GM19328 (cell line): Measurements from ENCODE around the gene KRTAP6-1.

Experiments
- ATAC-seq: cut with Tn5 transposase; IDR thresholded peaks from one replicate; pipeline ENCODE4 v1.9.1; 2021; ENCODE audit warnings: mild to moderate bottlenecking, moderate library complexity; ENCODE audit not compliant: unreplicated experiment

Gene KRTAP6-1, protein sequence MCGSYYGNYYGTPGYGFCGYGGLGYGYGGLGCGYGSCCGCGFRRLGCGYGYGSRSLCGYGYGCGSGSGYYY

DNA sequence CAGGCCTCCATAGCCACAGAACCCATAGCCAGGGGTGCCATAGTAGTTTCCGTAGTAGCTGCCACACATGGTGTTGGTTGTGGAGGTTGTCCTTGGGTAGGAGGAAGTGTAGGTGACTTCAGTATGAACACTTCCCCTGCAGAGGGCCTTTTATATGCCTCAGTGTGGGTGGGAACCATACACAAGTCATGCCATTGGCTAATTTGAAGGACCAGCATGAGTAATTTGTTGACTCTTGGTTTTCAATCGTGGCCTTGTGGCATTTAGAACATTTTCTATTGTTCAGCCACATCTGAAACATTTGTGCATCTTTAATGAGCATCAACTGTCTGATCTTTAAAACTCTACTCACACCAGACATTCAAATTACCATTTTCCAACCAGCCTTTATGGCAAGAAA is at the start of gene KRTAP6-1:
KRTAP6-1 (minus strand) TSS at position 95 of the 400 bp plus-strand sequence; CDS start at position 69, 26 bp downstream.
- no peak for ATAC-seq

DNA sequence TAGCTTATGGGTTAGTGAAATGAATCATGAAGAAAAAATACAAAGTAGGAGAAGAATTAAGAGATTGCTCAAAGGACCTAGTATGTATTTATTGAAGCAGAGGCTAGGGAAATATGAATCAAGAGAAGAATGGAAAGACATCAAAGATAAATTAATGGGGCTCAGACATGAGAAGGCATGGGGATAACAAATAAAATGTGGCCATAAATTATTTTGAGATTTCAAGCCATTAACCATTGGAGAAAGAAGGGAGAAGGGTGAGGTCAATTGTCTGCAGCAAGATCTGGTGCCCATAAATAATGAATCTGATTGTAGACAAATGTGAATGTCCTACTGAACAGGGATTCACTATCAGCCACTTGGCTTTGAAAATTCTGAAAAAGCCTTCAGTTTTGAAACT is 39.2 kb upstream of the KRTAP6-1 start:
- no peak for ATAC-seq

DNA sequence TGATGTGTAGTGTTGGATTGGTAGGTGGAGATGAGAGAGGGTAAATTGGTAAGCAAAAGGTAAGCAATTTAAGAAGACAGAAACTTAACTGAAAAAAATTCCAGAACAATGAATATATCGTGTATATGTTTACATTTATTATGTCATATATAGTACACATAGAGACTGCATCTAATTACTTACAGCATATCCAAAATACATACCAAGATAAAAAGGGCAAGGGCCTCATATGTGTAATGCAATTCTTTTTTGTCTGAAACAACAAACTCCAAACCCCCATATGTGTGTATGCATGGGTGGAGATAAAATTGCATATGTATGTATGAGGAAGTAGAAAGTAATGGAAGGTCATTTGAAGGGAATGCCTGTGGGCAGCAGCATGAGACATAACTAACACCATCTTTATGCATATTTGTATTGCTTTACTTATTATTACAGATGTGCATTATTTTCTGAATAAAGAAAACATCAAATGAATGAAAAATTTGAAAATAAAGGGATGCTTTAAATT is 33.2 kb upstream of the KRTAP6-1 start:
- ATAC-seq: no peak

DNA sequence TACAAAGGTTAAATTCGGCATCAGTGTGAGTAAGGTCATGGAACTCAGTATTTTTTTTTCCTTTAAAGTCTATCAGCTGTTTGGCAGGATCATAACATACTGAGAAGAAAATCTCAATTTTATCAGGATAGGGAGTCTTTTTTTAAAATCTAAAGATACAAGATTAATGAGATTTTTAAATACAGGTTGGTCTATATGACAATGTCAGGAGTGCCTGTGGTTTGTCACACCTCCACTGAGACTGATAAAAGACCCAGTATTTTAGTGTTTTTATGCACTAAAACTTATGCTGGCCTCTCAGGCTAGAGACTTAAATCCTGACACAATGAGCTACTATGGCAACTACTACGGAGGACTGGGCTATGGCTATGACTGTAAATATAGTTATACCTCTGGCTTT is 28.8 kb upstream of the KRTAP6-1 start, which contains the start of gene KRTAP20-3:
KRTAP20-3 (plus strand) TSS at position 301 of the 400 bp plus-strand sequence.
- ATAC-seq: no peak

DNA sequence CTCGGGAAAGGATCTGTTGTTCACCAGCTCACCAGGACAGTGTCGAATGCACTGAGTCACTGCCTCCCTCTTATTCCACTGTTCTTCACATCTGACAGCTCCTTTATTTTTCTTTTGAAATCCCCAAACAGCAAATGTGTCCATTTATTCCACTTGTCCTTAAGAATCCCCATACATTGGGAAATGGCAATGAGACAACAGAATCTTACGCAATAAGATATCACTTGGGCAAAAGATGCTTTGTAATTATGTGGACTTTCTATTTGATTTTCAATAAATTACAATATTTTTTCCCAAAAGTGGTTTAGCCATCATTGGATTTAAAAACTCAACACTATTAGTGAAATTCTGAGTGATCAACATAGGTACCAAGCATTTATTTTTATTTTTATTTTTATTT is 25.0 kb upstream of the KRTAP6-1 start:
- ATAC-seq: no peak

DNA sequence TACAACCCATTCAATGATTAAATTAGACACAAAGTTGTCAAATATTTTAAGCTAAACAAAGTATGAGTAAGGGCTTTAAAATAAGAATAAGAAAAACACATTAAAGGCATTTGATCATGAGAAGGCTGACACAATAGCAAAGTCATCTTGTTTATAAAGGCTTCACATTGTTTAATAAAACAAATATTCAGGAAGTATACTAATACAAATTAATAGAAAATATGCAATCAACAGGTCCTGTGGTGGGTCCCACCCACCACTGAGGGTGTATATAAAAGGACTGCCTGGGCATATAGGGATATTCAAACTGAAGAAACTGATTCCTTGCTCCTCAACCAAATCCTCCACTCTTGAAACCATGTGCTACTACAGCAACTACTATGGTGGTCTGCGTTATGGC is 21.2 kb upstream of the KRTAP6-1 start, which contains the start of gene KRTAP20-2:
KRTAP20-2 (plus strand) TSS at position 301 of the 400 bp plus-strand sequence; CDS start at position 359, 58 bp downstream.
- ATAC-seq: no peak

DNA sequence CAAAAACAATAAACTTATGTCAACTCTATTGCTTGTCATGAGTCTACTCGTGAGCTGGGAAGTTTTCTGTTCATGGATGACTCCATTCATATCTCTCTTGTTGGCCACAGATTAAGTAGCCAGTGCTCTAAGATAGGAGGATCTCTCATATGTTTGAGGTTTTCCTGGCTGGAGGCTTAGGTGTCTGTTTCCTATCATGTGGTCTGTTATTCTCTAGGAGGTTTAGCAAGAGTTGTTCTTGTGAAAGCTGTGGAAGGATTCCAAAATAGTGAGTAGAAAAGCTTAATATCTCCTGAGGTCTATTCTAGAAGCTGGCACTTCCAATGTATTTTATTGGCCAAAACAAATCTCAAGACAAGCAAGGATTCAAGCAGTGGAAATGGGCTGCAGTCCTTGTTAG is 15.5 kb upstream of the KRTAP6-1 start:
- no peak for ATAC-seq

DNA sequence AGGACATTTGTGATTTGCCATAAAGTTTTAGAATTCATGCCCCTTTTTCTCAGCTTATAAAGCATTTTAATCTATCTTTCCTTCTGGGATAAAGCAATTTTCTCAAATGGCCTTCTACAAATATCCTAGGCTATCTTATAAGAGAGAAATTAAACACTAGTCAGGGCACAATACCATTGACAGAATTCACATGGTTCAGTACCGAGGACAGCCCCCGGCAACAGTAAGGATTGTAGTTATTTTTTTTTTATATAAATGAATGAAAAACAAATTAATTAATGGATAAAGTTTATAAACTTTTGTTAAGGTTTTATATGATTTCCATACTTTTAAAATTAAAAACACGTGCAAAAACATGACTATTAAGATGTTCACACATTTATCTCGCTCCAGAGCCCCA is 14.4 kb upstream of the KRTAP6-1 start:
- ATAC-seq: no peak

DNA sequence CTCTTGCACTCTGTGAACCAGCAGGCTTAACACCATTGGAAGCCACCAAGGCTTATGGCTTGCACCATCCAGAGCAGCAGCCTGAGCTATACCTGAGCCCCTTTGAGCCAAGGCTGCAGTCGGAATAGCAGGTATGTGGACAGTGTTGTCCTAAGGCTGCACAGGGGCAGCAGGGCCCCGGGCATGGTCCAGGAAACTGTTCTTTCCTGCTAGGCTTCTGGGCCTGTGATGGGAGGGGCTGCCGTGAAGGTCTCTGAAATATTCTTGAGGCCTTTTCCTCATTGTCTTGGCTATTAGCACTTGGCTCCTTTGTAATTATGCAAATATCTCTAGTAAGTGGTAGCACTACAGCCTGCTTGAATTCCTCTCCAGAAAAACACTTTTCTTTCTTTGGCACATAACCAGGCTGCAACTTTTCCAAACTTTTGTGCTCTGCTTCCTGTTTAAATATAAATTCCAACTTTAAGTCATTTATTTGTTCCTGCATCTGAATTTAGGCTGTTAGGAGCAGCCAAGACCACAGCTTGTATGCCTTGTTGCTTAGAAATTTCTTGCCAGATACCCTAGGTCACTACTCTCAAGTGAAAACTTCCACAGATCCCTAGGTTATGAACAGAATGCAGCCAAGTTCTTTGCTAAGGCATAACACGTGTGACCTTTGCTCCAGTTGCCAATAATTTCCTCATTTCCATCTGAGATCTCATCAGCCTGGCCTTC is 11.9 kb upstream of the KRTAP6-1 start:
- no peak for ATAC-seq

DNA sequence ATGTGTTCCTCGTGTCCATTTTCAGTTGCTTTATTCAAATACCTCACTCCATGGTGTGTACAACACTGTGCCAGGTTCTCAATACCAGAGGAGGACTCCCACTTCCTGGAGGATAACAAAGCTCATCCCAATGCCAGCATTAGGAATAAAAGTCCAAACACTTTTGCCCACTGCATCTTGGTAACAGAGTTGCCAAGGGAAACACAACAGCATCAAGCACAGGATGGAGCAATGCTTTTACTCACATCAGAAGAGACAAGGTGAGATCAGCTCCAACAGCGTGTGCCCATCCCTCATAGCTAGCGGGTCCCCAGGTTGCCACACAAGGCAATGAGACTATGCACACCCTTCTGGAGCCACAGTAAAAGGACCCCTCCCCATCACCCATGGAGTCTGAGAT is 9.6 kb upstream of the KRTAP6-1 start:
- no peak for ATAC-seq

DNA sequence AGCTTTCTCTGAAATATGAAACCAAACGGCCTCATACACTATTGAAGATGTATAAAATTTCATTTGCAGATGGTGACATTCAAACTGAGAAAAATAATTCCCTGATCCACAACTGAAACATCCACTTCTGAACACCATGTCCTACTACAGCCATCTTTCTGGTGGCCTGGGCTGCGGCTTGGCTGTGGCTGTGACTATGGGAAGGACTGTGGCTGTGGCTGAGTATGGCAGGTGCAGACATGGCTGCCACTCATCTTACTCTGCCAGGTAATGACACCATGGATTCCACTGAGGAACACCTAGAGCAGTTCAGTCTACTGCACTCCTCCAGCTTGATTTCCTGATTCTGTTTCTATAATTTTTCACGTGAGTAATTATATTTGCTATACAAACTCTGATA is 6.8 kb upstream of the KRTAP6-1 start, which contains the start of gene KRTAP20-4:
KRTAP20-4 (plus strand) TSS at position 106 of the 400 bp plus-strand sequence.
- ATAC-seq: no peak

DNA sequence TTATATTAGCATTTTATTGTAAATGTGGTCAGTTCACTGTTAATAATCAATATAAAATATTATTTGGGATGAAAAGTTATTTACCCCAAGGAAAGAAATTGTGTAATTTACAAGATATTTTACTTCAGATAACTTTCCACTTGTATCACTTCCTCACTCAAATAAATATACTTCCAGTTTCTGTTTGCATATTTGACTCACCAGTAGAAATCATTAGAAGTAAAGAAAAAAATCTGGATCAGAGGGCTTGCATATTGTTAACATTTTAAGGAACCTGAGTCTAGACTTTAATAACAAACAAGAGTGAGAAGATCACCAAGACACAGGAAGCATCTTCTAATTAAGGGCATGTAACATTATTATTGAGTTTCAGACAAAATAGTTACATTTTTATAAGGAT is 6.3 kb upstream of the KRTAP6-1 start:
- ATAC-seq: no peak

DNA sequence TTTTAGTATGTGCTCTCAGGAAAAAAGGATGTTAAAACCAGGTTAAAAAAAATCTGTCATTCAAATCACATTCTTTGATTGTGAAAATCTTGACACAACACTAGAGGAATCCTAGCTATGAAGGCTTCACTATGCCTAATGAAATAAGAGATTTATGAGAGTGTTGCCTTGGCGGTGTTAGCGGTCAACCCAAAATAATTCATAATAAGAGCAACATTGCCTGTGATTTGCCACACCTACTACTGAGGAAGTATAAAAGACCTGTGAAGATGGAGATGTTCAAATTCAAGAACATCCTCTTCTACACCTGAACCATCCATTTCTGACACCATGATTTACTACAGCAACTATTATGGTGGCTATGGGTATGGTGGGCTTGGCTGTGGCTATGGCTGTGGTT is 2.4 kb upstream of the KRTAP6-1 start, which contains the start of gene KRTAP20-1:
KRTAP20-1 (plus strand) TSS at position 301 of the 400 bp plus-strand sequence; CDS start at position 331, 30 bp downstream.
- ATAC-seq: no peak

DNA sequence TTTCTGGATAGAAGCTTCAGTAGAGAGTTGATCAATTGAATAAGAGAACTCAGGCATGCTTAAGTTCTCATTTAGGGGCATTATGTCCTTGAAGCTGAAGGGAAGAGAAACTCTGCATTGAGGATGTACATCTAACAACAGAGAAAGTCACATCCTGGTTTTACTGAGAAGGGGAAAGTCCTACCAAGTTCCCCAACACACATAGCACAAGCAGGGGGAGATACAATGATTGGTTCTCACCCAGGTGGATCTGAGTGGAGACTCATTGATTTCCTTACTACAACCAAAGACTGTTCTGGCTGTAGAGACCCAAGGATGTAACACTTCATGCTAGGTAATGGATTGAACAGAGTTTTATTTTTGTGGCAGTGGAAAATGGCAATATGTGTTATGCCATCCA is 1.5 kb upstream of the KRTAP6-1 start:
- ATAC-seq: no peak

DNA sequence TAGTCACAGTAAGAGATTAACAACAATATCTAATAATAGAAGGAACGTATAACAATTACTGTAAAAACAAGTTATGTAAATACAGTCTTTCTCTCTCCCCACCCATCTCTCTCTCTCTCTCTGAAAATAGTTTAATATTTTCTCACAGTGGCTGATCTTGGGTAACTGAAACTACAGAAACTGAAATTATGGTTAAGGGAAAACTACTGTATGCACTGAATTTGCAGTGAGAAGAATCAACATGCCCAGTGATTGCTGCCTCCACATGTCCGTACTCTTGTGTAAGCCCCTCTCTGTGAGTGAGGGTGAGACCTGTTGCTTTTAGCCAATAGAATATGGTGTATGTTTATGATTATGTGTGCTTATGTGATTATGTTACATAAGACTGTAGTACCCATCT is 1.6 kb downstream of the KRTAP6-1 start:
- ATAC-seq: no peak

DNA sequence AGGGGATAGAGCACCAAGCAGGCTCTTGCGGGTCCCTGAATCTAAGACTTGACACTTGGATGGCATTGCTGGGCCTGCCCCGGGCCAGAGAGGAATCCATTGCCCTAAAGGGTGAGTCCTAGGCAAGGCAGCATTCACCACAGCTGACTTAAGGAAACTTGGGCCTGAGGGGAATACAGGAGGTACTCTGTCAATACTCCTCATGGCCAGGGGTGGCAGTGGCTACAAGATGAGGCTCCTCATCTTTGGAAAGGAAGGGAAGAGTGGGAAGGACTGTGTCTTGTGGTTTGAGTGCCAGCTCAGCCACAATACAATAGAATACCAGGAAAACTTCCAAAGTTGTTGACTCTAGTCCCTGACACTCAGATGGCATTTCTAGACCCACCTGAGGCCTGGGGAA is 7.8 kb downstream of the KRTAP6-1 start:
- ATAC-seq: no peak

DNA sequence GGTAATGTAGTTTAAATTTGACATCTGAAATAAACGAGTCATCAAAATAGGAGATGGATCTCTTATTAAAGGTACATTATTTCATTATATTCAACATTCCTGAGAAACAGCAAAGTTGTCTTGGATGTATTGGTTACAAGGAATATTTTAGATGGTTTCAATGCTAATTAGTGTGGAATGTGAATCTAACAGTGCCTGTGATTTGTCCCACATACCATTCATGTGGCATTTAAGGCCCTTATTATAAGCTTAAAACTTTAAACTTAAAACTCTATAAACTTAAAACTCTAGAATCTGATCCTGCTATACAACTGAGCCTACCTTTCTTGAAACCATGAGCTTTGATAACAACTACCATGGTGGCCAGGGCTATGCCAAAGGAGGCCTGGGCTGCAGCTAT is 12.9 kb downstream of the KRTAP6-1 start, which contains the start of gene KRTAP22-1:
KRTAP22-1 (plus strand) TSS at position 301 of the 400 bp plus-strand sequence.
- ATAC-seq: no peak

DNA sequence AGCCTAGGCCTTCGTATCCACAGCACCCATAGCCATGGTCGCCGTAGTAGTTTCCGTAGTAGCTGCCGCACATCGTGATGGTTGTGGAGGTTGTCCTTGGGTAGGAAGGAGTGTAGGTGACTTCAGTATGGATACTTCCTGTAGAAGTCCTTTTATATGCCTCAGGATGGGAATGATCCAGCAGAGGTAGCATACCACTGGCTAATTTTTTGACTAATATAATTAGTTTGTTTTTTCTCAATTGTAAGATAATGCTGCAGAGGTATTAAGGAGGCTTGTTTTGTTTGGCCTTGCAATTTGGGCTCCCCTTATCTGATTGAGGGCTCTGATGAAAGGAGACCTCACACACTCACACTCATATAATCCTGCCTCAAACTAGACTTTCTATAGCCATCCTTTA is 14.9 kb downstream of the KRTAP6-1 start, which contains the start of gene KRTAP6-2:
KRTAP6-2 (minus strand) TSS at position 101 of the 400 bp plus-strand sequence; CDS start at position 73, 28 bp downstream.
- ATAC-seq: no peak

DNA sequence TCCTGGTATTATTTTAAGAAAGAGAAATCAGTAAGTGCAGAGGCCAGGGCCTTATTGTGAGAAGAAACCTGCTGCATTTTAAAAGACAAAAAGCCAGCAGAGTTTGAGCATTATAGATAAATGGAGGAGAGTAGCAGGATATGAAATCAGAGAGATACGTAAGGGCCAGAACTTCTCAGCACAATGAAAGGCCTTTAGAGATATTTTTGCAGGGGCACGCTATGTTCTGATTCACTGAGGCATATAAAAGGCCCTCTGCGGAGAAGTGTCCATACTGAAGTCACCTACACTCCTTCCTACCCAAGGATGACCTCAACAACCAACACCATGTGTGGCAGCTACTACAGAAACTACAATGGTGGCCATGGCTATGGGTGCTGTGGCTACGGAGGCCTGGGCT is 21.6 kb downstream of the KRTAP6-1 start, which contains the start of gene KRTAP6-3:
KRTAP6-3 (plus strand) TSS at position 301 of the 400 bp plus-strand sequence; CDS start at position 307, 6 bp downstream.
- ATAC-seq: no peak

DNA sequence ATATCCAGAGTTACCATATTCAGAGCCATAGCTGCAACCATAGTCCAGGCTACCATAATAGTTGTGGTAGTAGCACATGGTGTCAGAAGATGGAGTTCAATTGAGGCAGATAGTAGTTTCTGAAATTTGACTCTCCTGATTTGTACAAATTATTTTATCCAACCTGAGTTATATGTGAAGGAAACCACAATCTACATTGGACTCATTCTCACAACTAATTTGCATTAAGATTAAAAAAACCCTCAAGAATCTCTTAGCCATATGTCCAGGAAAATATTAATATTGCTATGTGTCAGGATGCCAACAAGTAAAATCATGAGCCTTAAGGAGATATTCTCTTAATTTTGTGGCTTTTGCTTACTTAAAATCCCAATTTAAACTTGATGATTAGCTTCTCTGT is 23.4 kb downstream of the KRTAP6-1 start, which contains the start of gene KRTAP22-2:
KRTAP22-2 (minus strand) TSS at position 101 of the 400 bp plus-strand sequence.
- ATAC-seq: no peak

DNA sequence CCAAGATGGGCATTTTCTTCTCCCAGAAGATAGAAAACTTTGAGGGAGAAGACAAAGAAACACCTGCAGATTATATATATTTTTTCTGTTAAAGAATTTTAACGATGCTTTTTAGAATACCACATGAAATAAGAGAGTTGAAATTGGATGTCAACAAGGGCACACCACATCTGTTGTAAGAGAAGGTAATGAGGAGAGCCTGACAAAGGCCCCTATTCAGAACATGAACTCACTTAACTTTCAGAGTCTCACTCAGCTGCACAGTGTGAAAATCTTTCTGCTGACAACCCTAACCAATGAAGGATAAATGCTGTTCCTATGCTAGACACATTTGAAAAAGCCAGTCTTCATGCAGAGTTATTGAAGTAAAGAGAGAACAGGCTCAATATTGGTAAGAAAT is 30.9 kb downstream of the KRTAP6-1 start:
- ATAC-seq: no peak

DNA sequence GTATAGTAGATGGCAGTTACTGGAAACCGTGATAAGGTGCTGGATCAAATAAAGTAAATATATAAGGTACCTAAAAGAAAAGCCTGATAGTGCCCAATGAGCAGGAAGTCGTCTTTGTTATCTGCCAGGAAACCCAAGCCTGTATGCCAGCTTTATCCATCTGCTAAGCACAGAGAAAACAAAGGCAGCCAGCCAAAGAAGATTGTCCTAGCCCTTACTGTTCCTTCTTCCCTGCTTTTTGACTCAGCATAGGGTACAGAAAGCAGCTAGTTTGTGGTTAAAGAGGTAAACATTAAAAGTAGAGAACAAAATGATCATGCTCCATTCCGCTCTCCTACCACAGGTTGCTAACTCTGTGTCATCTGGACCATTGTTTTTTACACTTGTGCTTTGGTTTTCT is 33.6 kb downstream of the KRTAP6-1 start:
- ATAC-seq: no peak
